Measurements from ENCODE around the gene KLHL29.

DNA sequence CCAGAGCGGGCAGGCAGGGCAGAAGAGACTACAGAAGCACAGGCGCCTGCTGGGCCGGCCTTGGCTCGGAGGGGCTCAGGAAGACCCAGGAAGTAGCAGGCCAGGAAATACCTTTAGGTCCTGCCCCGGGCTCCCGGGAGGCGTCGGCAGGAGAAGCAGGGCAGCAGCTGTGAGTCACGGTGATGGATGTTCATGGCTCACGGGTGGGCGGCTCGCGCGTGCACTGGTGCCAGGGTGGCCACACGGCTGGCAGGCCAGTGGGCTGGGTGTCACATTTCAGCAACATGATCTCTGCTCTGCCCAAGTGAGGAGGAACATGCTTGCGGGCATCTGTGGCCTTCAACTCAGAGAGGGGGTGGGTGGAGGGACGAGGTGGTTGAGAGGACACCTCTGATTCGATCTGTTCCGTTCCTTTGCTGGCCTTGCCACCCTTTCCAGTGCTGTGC, 139.3 kb downstream of the KLHL29 start:
- TF ChIP-seq, protein P1, sequence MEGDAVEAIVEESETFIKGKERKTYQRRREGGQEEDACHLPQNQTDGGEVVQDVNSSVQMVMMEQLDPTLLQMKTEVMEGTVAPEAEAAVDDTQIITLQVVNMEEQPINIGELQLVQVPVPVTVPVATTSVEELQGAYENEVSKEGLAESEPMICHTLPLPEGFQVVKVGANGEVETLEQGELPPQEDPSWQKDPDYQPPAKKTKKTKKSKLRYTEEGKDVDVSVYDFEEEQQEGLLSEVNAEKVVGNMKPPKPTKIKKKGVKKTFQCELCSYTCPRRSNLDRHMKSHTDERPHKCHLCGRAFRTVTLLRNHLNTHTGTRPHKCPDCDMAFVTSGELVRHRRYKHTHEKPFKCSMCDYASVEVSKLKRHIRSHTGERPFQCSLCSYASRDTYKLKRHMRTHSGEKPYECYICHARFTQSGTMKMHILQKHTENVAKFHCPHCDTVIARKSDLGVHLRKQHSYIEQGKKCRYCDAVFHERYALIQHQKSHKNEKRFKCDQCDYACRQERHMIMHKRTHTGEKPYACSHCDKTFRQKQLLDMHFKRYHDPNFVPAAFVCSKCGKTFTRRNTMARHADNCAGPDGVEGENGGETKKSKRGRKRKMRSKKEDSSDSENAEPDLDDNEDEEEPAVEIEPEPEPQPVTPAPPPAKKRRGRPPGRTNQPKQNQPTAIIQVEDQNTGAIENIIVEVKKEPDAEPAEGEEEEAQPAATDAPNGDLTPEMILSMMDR (conservative IDR thresholded peaks at IDR 0.05; ENCODE audit: low read depth in 2 of 2), result no peak
- TF ChIP-seq, protein P2, sequence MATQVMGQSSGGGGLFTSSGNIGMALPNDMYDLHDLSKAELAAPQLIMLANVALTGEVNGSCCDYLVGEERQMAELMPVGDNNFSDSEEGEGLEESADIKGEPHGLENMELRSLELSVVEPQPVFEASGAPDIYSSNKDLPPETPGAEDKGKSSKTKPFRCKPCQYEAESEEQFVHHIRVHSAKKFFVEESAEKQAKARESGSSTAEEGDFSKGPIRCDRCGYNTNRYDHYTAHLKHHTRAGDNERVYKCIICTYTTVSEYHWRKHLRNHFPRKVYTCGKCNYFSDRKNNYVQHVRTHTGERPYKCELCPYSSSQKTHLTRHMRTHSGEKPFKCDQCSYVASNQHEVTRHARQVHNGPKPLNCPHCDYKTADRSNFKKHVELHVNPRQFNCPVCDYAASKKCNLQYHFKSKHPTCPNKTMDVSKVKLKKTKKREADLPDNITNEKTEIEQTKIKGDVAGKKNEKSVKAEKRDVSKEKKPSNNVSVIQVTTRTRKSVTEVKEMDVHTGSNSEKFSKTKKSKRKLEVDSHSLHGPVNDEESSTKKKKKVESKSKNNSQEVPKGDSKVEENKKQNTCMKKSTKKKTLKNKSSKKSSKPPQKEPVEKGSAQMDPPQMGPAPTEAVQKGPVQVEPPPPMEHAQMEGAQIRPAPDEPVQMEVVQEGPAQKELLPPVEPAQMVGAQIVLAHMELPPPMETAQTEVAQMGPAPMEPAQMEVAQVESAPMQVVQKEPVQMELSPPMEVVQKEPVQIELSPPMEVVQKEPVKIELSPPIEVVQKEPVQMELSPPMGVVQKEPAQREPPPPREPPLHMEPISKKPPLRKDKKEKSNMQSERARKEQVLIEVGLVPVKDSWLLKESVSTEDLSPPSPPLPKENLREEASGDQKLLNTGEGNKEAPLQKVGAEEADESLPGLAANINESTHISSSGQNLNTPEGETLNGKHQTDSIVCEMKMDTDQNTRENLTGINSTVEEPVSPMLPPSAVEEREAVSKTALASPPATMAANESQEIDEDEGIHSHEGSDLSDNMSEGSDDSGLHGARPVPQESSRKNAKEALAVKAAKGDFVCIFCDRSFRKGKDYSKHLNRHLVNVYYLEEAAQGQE (IDR thresholded peaks at IDR 0.05; ENCODE audit: unreplicated experiment), result no peak
- TF ChIP-seq ZNF331 (CRISPR knock-in tag; IDR thresholded peaks at IDR 0.05; ENCODE audit: low read depth) (no peak), JUNB (IDR thresholded peaks at IDR 0.05; ENCODE audit: unreplicated experiment) (no peak), EZH2 (IDR thresholded peaks at IDR 0.05; ENCODE audit: low read depth, unreplicated experiment) (no peak), ZNF114 (CRISPR knock-in tag; IDR thresholded peaks at IDR 0.05) (no peak), POLR2AphosphoS5 (IDR thresholded peaks at IDR 0.05; ENCODE audit: low read depth) (no peak), EZH2phosphoT487 (IDR thresholded peaks at IDR 0.05; ENCODE audit: unreplicated experiment) (no peak), CREB1 (CRISPR knock-in tag; IDR thresholded peaks at IDR 0.05; ENCODE audit: low read depth) (no peak)
- TF ChIP-seq, protein P3, sequence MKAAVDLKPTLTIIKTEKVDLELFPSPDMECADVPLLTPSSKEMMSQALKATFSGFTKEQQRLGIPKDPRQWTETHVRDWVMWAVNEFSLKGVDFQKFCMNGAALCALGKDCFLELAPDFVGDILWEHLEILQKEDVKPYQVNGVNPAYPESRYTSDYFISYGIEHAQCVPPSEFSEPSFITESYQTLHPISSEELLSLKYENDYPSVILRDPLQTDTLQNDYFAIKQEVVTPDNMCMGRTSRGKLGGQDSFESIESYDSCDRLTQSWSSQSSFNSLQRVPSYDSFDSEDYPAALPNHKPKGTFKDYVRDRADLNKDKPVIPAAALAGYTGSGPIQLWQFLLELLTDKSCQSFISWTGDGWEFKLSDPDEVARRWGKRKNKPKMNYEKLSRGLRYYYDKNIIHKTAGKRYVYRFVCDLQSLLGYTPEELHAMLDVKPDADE (IDR thresholded peaks at IDR 0.05), result no peak
- TF ChIP-seq, protein P4, sequence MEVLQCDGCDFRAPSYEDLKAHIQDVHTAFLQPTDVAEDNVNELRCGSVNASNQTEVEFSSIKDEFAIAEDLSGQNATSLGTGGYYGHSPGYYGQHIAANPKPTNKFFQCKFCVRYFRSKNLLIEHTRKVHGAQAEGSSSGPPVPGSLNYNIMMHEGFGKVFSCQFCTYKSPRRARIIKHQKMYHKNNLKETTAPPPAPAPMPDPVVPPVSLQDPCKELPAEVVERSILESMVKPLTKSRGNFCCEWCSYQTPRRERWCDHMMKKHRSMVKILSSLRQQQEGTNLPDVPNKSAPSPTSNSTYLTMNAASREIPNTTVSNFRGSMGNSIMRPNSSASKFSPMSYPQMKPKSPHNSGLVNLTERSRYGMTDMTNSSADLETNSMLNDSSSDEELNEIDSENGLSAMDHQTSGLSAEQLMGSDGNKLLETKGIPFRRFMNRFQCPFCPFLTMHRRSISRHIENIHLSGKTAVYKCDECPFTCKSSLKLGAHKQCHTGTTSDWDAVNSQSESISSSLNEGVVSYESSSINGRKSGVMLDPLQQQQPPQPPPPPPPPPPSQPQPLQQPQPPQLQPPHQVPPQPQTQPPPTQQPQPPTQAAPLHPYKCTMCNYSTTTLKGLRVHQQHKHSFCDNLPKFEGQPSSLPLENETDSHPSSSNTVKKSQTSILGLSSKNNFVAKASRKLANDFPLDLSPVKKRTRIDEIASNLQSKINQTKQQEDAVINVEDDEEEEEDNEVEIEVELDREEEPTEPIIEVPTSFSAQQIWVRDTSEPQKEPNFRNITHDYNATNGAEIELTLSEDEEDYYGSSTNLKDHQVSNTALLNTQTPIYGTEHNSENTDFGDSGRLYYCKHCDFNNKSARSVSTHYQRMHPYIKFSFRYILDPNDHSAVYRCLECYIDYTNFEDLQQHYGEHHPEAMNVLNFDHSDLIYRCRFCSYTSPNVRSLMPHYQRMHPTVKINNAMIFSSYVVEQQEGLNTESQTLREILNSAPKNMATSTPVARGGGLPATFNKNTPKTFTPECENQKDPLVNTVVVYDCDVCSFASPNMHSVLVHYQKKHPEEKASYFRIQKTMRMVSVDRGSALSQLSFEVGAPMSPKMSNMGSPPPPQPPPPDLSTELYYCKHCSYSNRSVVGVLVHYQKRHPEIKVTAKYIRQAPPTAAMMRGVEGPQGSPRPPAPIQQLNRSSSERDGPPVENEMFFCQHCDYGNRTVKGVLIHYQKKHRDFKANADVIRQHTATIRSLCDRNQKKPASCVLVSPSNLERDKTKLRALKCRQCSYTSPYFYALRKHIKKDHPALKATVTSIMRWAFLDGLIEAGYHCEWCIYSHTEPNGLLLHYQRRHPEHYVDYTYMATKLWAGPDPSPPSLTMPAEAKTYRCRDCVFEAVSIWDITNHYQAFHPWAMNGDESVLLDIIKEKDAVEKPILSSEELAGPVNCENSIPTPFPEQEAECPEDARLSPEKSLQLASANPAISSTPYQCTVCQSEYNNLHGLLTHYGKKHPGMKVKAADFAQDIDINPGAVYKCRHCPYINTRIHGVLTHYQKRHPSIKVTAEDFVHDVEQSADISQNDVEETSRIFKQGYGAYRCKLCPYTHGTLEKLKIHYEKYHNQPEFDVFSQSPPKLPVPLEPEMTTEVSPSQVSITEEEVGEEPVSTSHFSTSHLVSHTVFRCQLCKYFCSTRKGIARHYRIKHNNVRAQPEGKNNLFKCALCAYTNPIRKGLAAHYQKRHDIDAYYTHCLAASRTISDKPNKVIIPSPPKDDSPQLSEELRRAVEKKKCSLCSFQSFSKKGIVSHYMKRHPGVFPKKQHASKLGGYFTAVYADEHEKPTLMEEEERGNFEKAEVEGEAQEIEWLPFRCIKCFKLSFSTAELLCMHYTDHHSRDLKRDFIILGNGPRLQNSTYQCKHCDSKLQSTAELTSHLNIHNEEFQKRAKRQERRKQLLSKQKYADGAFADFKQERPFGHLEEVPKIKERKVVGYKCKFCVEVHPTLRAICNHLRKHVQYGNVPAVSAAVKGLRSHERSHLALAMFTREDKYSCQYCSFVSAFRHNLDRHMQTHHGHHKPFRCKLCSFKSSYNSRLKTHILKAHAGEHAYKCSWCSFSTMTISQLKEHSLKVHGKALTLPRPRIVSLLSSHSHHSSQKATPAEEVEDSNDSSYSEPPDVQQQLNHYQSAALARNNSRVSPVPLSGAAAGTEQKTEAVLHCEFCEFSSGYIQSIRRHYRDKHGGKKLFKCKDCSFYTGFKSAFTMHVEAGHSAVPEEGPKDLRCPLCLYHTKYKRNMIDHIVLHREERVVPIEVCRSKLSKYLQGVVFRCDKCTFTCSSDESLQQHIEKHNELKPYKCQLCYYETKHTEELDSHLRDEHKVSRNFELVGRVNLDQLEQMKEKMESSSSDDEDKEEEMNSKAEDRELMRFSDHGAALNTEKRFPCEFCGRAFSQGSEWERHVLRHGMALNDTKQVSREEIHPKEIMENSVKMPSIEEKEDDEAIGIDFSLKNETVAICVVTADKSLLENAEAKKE (CRISPR knock-in tag; IDR thresholded peaks at IDR 0.05), result no peak
